ENCODE data around the gene PAK4.

Gene PAK4

DNA sequence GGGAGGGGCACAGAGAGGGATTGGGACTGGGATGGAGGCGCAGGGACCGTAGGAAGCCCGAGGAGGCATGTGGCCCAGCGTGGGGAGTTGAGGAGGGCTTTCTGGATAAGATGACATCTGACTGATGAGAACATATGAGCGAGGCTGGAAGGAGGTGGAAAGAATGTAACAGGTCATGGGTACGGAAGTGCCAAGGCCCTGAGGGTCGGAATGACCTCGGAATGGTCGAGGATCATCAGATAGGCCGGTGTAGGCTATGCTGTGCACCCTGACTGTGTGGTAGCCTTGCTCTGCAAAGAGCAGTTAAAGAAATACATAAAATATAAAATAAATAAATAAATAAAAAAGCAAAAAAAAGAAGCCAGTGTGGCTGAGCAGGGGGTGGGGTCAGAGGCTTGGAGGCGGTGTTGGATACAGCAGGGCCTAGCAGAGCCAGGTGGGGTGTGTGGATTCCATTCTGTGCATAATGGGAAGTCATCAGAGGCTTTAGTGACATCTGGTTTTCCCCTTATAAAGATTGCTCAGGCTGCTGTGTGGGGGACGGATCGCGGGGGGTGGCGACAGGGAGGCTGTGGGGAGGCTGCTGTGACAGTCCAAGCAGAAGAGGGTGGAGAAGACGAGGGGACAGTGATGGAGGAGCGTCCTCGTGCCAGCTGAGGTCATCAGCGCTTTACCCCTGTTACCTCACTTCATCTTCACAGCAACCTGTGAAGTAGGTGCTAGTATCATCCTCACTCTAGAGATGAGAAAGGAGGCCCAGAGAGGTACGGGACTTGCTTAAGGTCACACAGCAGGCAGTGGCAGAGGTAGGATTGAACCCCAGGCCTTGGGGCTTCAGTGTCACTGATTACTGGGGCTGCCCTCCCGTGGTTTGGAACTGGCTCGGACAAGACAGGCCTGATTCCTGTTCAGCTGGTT lies 5.0 kb downstream of the PAK4 start:
- no peak for DNase-seq
- no peak for TF ChIP-seq POLR2A (IDR thresholded peaks at IDR 0.05; ENCODE audit: low read length)
- TF ChIP-seq GATA1 (IDR thresholded peaks at IDR 0.05; ENCODE audit: low read depth, low read length): no peak

DNA sequence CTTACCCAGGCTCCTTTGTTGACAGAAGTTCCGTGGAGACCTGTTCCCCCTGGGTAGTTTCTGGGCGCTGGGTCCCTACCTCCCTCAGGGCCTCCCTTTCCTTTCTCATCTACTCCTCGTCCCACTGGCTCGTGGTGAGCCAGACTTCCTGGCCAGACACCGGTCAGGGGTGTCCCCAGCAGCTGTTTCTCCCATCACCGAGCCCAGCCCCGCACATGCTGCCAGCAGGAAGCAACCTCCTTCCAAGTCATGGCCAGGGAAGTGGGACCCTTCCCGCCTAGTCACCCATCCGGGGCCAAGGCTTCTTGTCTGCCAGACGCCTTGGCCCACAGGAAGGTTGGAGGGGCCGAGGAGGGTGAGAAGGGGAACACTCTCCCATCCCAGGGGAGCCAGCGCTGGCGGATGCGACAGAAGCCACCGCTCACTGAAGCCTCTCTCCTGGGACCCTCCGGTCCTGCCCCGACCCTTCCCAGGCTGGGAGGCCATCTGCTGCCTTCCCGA lies 5.7 kb downstream of the PAK4 start:
- DNase-seq: no peak

DNA sequence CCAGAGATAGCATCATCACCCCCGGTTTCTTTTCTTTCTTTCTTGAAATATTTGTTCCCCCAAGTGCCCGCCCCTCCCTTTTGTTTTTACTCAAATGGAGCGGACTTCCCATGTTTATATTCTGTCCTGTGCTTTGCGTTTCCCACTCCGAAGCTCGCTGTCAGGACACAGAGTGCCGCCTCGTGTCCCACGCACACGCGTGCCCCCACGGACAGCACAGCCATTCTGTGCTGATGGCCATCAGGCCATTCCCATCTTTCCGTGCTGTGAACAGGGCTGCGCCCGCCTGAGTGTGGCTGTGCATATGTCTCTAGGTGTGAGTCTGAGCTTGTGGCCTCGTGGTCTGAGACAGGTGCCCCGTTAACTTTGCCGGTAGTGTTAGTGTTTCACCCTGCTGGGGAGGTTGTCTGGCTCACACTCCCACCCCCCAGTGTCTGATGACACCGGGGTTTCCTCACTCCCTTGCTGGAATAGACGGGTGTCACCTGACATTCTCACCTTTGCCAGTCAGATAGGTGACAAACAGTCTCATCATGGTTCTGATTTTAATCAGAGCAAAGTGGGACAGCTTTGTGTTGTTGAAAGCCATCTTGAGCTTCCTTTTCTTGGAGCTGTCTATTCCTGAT lies 6.9 kb downstream of the PAK4 start:
- DNase-seq: no peak
- TF ChIP-seq GATA1 (IDR thresholded peaks at IDR 0.05; ENCODE audit: low read depth, low read length) (no peak), POLR2A (IDR thresholded peaks at IDR 0.05; ENCODE audit: low read length) (no peak)

More for the DNA sequence above, 5.7 kb downstream of the PAK4 start:
- no peak for TF ChIP-seq GATA1 (IDR thresholded peaks at IDR 0.05; ENCODE audit: low read depth, low read length)
- no peak for TF ChIP-seq POLR2A (IDR thresholded peaks at IDR 0.05; ENCODE audit: low read length)

DNA sequence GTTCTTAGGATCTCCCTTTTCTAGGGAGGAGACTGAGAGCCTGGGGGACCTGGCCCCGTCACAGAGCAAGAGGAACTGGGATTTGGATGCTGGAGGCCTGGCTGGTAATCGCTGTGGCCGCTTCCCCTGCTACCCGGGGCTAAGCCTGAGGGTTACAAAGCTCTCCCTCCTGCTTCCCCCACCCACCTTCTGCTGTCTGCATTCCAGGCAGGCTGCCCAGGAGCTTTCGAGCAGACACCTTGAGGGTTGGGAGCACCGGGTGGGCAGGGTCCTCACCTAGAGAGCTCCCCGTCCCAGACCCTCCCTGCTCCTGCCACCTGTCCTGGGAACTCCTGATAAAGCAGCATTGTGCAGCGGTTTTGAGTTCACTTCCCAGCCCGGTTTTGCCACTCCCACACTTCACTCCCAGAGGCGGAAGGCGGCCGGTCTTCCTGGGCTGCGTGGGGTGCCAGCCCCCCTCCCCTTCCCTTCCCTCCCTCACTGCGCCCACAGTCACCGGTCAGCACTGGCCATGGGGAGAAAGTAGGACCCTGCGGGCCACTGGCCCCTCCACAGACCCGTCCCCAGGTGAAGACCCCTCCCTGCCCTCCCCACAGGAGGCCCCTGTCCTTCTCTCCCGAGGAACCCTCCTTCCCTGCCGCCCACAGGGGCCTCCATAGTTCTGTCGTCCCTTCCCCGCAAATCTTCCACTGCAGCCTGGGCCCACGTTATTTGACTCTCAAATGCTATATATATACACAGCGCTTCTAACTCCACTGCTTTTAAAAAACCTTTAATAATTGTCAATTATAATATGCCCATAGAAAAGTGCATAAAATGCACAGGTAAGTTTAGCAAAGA lies 8.1 kb downstream of the PAK4 start:
- TF ChIP-seq GATA1 (IDR thresholded peaks at IDR 0.05; ENCODE audit: low read depth, low read length) (no peak), POLR2A (IDR thresholded peaks at IDR 0.05; ENCODE audit: low read length) (no peak)
- DNase-seq: no peak

DNA sequence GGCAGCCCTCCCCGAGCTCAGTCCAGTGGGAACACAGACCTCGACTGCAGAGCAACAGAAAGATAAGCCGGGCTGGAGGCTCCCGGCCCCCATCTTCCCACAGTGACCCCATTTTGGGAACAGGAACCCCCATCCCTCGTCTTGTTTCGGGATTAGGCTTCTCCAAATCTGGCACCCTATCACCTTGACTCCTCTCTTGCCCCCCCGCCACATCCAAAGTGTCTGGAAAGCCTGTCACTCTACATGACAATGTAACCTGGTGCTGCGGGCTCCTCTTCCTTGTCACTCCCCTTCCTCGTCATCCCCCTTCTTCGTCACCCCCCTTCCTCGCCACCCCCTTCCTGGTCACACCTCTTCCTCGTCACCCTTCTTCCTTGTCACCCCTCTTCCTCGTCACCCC lies 10.1 kb downstream of the PAK4 start:
- TF ChIP-seq POLR2A (IDR thresholded peaks at IDR 0.05; ENCODE audit: low read length) (no peak), GATA1 (IDR thresholded peaks at IDR 0.05; ENCODE audit: low read depth, low read length) (no peak)
- no peak for DNase-seq

DNA sequence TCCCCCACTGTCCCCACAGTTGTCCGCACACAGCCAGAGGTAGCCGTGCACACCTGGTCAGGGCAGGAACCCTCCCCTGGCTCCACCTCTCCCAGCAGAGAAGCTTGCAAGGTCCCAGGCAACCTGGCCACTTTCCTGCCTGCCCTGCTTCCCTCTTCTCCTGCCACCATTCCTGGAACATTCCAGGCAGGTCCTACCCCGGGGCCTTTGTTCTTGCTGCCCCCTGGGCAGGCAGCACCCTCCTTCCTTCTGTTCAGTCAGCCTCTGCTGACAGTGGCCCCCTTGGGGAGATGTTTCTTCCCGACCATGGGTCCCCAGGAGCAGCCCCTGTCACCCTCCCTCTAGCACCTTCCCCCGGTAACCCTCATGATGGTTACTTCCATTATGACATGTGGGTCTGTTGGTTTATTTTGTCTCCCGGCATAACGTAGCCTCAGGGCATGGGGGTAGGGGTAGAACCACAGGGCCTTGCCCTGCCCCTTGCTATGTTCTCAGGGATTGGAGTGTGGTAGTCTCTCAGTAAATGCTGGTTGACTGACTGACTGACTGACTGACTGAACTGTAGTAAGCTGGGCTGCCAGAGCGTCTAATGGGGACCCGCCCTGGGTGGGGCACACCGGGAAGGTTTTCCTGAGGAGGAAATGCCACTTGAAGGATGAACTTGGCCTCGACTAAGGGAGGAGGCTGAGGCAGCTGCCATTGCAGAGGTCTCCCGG lies 10.8 kb downstream of the PAK4 start:
- TF ChIP-seq GATA1 (IDR thresholded peaks at IDR 0.05; ENCODE audit: low read depth, low read length) (no peak), POLR2A (IDR thresholded peaks at IDR 0.05; ENCODE audit: low read length) (no peak)
- DNase-seq: no peak

DNA sequence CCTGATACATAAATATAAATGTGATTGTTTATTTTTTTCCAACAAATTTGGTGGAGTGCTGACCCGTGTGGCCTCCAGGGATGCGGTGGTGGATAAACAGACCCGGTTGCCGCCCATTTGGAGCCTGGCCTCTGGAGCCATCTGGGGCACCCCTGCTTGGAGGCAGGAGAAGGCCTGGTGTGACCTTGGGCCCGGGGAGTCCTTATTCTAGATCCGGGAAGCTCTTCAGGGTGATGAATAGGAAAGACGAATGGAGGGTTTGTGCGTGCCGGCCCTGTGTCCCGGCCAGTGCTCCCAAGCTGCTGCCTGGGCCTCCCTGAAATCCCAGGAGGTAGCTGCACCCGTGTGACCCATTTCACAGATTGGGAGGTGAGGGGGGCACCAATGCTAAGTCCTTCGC lies 11.5 kb downstream of the PAK4 start:
- no peak for TF ChIP-seq POLR2A (IDR thresholded peaks at IDR 0.05; ENCODE audit: low read length)
- no peak for TF ChIP-seq GATA1 (IDR thresholded peaks at IDR 0.05; ENCODE audit: low read depth, low read length)
- DNase-seq: no peak

DNA sequence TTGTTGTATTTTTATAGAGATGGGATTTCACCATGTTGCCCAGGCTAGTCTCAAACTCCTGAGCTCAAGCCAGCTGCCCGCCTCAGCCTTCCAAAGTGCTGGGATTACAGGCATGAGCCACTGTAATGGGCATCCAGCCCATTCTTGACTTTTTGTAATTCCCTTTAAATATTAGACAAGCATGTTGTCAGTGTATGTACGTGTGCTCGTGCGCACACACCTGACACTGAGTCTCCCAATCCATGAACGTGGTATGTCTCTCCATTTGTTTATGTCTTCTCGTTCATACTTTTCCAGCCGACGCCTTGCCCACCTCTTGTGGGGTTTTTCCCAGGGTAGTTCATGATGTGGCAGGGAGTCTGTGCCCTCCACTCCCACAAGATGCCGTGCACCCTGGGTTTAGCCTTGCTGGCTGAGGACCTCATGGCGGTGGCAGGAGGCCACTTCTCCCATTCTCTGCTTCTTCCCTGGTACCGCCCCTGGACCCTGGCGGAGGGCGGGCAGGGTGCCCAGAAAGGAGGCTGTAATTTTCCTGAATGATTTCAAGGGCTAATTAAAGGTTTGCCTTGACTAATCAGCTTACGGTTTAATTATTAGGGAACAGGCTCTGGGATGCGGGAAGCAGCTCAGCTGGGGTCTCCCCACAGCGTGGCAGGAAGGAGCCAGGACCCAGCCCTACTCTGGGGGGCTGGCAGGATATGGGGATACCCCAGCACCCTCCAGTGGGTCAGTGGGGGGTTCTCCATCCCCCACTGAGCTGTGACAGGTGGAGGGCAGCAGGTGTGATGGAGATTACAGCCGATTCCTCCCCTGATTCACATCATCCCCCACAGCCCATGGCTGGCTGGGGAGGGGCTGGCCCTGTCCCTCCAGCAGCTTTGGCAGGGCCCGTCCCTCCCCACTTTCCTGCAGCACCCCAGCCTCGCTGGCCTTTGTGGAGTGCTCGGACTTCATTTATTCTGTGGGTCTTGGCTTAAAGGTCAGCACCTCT lies 12.9 kb downstream of the PAK4 start:
- no peak for DNase-seq
- no peak for TF ChIP-seq GATA1 (IDR thresholded peaks at IDR 0.05; ENCODE audit: low read depth, low read length)
- no peak for TF ChIP-seq POLR2A (IDR thresholded peaks at IDR 0.05; ENCODE audit: low read length)

DNA sequence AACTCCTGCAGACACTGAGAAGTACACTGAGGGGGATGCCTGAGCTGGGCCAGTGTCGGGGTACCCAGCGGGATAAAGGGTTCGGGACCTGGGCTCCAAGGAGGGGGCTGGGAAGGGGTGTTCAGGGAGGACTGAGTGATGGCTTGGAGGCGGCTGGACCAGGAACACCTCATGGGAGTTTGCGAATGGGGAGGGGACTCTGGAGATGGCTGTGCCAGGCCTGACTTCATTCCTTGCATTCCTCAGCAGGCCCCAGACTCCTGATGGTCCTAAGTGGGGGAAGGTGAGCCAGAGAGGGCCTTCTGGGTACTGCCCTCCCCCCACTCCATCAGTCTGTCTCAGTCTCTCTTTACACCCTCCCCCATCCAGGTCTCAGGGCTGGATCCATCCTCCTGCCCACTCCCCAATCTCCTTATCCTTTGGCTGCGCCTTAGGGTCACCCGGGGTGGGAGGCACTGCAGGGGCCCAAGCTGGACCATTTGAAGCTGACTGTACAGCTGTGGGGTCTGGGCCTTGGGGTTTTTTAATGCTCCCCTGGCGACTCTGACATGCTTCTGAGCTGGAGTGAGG lies 13.8 kb downstream of the PAK4 start:
- no peak for DNase-seq
- TF ChIP-seq POLR2A (IDR thresholded peaks at IDR 0.05; ENCODE audit: low read length) (no peak), GATA1 (IDR thresholded peaks at IDR 0.05; ENCODE audit: low read depth, low read length) (no peak)

DNA sequence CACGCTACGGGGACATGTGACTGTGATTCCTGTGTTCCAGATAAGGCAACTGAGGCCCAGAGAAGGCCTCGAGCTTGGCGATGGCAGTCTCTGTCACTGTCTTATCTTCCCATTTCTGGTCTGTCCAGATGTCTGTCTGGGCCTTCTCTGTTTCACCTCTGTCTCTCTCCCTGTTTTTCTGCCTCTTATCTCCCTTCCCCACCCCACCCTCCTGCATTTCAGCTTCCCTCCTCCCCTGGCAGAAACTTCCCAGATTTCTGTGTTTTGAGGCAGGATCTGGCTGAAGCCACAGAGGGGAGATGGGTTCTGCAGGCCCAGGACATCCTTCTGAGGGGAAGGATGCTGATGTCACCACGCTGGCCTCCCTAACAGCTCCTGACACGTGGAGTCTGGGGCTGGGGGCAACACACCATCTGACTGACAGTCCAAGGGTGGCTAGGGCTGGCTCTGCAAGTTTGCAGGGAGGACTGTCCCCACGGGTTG lies 14.4 kb downstream of the PAK4 start:
- DNase-seq: peak; percentile 29 to 54
- TF ChIP-seq POLR2A (IDR thresholded peaks at IDR 0.05; ENCODE audit: low read length): no peak
- no peak for TF ChIP-seq GATA1 (IDR thresholded peaks at IDR 0.05; ENCODE audit: low read depth, low read length)

DNA sequence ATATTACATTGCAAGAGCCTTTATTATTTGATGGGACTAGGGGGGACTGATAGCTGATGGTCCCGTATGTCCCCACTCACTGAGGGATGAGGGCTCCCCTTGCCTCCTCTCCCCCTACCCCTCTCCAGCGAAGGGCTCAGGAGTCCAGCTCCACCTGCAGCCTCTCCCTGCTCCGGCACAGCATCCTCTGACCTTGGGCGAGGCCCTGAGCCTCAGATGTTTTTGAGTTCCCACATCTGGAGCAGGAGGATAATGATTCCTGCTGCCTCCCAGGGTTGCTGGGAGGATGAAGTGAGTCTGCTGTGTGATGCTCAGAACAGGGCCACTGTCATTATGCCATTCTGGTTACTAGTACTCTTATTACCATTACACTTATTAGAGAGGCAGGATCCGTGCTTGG lies 15.0 kb downstream of the PAK4 start:
- TF ChIP-seq POLR2A (IDR thresholded peaks at IDR 0.05; ENCODE audit: low read length): no peak
- no peak for TF ChIP-seq GATA1 (IDR thresholded peaks at IDR 0.05; ENCODE audit: low read depth, low read length)

DNA sequence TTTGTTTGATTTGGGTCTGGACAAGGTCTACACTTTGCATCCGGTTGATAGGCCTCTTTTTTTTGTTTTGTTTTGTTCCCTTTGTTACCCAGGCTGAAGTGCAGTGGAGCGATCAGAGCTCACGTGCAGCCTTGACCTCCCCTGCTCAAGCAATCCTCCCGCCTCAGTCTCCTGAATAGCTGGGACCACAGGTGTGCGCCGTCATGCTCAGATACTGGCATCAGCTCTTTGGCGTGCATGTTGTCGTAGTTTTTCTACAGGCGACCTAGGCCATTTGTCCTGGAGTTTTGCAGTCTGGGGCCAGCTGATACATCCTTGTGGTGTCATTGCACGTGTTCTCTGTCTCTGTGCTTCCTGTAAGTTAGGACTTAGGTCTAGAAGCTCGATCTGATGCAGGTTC lies 16.3 kb downstream of the PAK4 start:
- no peak for DNase-seq
- TF ChIP-seq POLR2A (IDR thresholded peaks at IDR 0.05; ENCODE audit: low read length): no peak
- no peak for TF ChIP-seq GATA1 (IDR thresholded peaks at IDR 0.05; ENCODE audit: low read depth, low read length)

More for the DNA sequence above, 15.0 kb downstream of the PAK4 start:
- DNase-seq: no peak
